ENCODE measurements around the gene FIG4.
"Not testable (repeated sequence)": the region's sequence is repeated elsewhere in the genome, so short reads cannot be mapped to it uniquely, and the experiment has no call there.

The FIG4 gene

DNA sequence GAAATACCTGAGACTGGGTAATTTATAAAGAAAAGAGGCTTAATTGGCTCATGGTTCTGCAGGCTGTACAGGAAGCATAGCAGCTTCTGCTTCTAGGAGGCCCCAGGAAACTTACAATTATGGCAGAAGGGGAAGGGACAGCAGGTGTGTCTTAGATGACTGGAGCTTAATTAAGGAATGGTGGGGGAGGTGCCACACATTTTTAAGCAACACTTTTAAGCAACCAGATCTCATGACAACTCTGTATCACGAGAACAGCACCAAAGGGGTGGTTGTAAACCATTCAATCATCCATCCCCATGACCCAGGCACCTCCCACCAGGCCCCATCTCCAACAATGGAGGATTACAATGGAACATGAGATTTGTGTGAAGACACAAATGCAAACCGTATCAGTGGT lies 26.9 kb downstream of the FIG4 start:
- TF ChIP-seq ZNF274 (IDR thresholded peaks at IDR 0.05; ENCODE audit: low read depth, low read length): no peak
- H3K4me3 ChIP-seq (ENCODE audit: low read length): no peak overlapping the region

- TF ChIP-seq ZNF274 (IDR thresholded peaks at IDR 0.05; ENCODE audit: low read depth, low read length): no peak
- no peak overlapping the region for H3K4me3 ChIP-seq (ENCODE audit: low read length)
These were observed 27.9 kb downstream of the FIG4 start for GRCh38 chr6:109718991-109719390.

DNA sequence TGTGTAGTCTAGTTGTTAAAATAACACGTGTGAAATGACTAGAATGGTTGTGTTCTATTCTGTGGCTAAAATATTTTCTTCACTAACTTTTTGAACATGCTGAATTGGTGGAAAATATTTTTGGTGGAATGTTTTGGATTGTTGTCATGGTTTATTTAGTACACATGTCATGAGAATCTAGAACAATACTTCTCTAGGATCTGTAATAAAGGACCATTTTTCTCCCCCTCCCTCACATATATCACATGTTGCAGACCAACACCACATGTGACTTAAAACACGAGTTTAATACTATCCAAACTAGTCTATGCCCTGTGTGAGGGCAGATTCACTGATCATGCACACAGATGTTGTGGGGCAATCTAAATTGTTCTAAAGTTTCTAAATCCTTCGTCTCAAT lies 29.2 kb downstream of the FIG4 start:
- TF ChIP-seq ZNF274 (IDR thresholded peaks at IDR 0.05; ENCODE audit: low read depth, low read length): no peak

GRCh38 chr6:109722011-109722410 lies 30.9 kb downstream of the FIG4 start:
- no peak overlapping the region for H3K4me3 ChIP-seq (ENCODE audit: low read length)
- TF ChIP-seq ZNF274 (IDR thresholded peaks at IDR 0.05; ENCODE audit: low read depth, low read length): no peak

More for the DNA sequence above, 29.2 kb downstream of the FIG4 start:
- no peak overlapping the region for H3K4me3 ChIP-seq (ENCODE audit: low read length)

DNA sequence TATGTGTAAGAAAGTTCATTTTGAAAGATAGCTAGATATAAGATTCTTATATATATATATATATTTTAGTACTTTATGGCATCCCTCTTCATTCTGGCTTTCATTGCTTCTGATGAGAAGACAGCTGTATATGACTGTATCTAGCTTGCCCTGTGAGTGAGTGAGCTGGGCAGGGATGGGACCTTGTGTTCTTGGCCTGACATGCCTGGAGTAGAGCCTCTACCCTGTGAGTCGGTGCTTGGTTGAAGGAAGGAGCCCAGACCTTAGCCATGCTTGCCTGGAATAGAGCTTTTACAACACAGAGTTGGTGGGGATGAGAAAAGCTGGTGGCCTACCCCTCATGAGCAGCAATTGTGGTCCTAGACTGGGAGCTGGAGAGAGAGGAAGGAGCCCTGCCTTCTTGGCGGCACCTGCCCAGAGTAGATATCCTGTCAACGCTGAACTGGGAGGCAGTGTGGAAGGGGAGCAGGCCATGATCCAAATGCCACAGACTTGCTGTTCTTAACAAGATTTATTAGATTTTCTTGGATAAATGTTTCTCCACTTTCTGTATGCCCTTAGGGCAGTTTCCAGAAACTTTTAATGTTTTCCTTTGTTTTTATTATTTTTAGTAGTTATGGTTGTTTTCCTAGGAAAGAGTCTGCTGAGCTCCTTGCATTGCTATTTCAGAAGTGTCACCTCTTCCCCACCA lies 31.6 kb downstream of the FIG4 start:
- no peak for TF ChIP-seq ZNF274 (IDR thresholded peaks at IDR 0.05; ENCODE audit: low read depth, low read length)
- no peak overlapping the region for H3K4me3 ChIP-seq (ENCODE audit: low read length)

DNA sequence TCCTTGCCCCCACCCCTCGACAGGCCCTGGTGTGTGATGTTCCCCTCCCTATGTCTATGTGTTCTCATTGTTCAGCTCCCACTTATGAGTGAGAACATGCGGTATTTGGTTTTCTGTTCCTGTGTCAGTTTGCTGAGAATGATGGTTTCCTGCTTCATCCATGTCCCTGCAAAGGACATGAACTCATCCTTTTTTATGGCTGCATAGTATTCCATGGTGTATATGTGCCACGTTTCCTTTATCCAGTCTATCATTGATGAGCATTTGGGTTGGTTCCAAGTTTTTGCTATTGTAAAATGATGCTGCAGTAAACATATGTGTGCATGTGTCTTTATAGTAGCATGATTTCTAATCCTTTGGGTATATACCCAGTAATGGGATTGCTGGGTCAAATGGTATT lies 34.2 kb downstream of the FIG4 start:
- not testable (repeated sequence) for H3K4me3 ChIP-seq (ENCODE audit: low read length)

GRCh38 chr6:109736273-109737025 lies 45.4 kb downstream of the FIG4 start:
- no peak for TF ChIP-seq ZNF274 (IDR thresholded peaks at IDR 0.05; ENCODE audit: low read depth, low read length)
- H3K4me3 ChIP-seq (ENCODE audit: low read length): no peak overlapping the region

DNA sequence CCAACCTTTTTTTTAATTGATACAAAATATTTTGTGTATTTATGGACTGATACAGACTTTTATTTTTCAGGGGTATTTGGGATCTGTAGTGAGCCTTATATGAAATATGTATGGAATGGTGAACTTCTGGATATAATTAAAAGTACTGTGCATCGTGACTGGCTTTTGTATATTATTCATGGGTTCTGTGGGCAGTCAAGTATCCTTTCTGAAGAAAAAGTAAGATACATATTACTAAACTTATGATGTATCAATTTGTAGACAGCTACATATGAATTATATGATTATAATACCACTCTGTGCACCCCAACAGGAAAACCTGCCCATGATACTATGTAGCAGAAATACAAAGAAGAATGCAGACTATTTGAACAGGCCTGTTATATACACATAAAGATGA lies 47.2 kb downstream of the FIG4 start:
- no peak for TF ChIP-seq ZNF274 (IDR thresholded peaks at IDR 0.05; ENCODE audit: low read depth, low read length)
- H3K4me3 ChIP-seq (ENCODE audit: low read length): no peak overlapping the region

GRCh38 chr6:109738667-109739066 lies 47.6 kb downstream of the FIG4 start:
- no peak for TF ChIP-seq ZNF274 (IDR thresholded peaks at IDR 0.05; ENCODE audit: low read depth, low read length)

GRCh38 chr6:109739686-109740085 lies 48.6 kb downstream of the FIG4 start:
- TF ChIP-seq ZNF274 (IDR thresholded peaks at IDR 0.05; ENCODE audit: low read depth, low read length): no peak
- H3K4me3 ChIP-seq (ENCODE audit: low read length): no peak overlapping the region

More at GRCh38 chr6:109738667-109739066, 47.6 kb downstream of the FIG4 start:
- no peak overlapping the region for H3K4me3 ChIP-seq (ENCODE audit: low read length)

DNA sequence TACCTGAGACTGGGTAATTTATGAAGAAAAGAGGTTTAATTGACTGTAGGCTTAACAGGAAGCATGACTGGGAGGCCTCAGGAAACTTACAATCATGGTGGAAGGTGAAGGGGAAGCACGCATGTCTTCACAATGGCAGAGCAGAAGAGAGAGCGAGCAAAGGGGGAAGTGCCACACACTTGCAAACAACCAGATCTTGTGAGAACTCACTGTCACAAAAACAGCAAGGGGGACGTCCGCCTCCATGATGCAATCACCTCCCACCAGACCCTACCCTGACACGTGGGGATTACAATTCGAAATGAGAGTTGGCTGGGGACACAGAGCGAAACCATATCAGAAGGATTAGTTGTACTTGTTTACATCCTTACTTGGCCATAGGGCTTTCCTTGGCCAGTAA lies 49.7 kb downstream of the FIG4 start:
- no peak for TF ChIP-seq ZNF274 (IDR thresholded peaks at IDR 0.05; ENCODE audit: low read depth, low read length)
- no peak overlapping the region for H3K4me3 ChIP-seq (ENCODE audit: low read length)

GRCh38 chr6:109743739-109744138 lies 52.6 kb downstream of the FIG4 start:
- no peak overlapping the region for H3K4me3 ChIP-seq (ENCODE audit: low read length)
- TF ChIP-seq ZNF274 (IDR thresholded peaks at IDR 0.05; ENCODE audit: low read depth, low read length): no peak

GRCh38 chr6:109744779-109745178 lies 53.7 kb downstream of the FIG4 start:
- H3K4me3 ChIP-seq (ENCODE audit: low read length): not testable (repeated sequence)

DNA sequence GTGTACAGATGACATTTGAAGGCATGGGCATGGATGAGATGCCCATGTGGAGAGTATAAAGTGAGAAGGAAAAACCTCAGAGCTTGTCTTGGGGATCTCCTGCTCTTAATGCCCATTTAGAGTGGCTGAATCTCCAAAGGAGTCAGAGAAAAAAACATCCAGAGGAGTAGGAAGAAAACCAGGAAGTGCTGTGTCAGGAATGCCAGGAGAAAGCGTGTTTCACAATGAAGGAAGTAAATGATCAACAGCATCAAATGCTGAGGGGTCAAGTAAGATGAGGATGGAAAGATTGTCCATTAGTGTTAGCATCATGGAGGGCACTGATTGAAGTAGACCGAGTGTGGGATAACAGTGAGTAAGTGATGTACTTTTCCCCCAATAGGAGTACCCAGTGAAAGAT lies 56.1 kb downstream of the FIG4 start:
- no peak for TF ChIP-seq ZNF274 (IDR thresholded peaks at IDR 0.05; ENCODE audit: low read depth, low read length)
- no peak overlapping the region for H3K4me3 ChIP-seq (ENCODE audit: low read length)

DNA sequence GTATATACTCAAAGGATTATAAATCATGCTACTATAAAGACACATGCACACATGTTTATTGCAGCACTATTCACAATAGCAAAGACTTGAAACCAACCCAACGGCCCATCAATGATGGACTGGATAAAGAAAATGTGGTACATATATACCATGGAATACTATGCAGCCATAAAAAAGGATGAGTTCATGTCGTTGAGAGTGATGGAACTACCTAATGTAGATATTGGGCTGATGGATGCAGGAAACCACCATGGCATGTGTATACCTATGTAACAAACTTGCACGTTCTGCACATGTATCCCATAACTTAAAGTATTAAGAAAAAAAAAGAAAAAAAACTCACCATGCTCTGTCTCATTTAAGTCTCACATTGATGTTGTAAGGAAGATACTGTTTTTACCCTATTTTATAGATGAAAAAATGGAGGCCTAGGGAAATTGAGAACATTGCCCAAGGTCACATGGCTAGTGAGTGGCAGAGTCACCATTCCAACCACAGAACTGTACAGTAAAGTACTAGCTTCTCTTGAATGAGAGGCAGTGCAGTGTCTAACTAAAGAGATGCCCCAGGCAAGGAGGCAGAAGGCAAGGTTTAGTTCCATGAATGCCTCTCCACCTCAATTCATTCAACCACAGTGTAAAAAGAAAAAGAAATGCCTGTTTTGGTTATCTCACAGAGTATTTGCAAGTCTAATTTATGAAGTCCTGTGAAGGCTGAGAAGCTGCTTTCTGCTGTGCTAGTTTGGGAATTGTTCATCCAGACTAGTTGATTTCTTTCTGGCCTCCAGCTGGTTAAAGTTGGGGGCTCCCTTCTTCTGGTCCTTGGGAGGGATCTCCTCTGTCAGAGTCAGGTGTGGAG lies 68.2 kb downstream of the FIG4 start:
- TF ChIP-seq ZNF274 (IDR thresholded peaks at IDR 0.05; ENCODE audit: low read depth, low read length): no peak
- no peak overlapping the region for H3K4me3 ChIP-seq (ENCODE audit: low read length)

Measured in GM08714 (cell line).